GM19372 (cell line): Measurements from ENCODE around the gene NIPSNAP3A.
"Not testable (repeated sequence)": the region's sequence is repeated elsewhere in the genome, so short reads cannot be mapped to it uniquely, and the experiment has no call there.

Experiments
- ATAC-seq: cut with Tn5 transposase; IDR thresholded peaks from one replicate; pipeline ENCODE4 v1.9.1; 2021; ENCODE audit warnings: mild to moderate bottlenecking, low read depth, moderate library complexity; ENCODE audit not compliant: unreplicated experiment

The NIPSNAP3A gene

DNA sequence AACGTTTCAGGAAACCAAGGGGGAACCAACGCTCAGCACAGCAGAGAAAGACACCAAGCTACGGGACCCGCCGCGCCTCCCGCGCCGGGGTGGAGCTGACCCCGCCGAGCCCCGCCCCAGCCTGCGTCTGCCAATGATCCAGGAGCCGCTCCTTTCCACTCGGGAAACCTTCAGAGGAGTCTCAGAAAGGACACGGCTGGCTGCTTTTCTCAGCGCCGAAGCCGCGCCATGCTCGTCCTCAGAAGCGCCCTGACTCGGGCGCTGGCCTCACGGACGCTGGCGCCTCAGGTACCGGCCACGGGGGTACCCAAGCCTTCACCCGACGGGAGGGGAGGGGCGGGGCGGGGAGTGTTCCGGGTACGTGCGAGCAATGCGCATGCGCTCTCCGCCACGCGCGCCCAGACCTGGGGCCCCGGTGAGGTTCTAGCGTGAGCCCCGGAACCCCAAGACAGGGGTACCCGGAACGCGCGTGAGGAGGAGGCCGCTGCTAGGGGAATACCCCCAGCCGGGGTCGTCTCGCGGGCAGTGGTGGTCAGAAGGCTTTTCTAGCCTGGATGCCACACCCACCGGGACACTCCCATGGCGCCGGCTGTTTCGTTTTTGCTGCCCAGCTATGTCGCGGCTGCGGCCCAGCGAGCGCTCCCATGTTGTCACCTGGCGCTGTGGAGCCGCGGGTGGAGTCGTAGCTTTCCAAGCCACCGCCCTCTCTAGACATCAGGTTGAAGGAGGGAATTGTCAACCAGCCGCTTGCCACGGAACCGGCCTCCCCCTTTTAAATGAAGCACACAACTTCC lies at the start of gene NIPSNAP3A:
Gene NIPSNAP3A, plus strand, starts transcription at position 119 of the 794 bp plus-strand sequence. Its CDS starts 110 bp downstream, at position 229.
- peak; percentile 78 for ATAC-seq

DNA sequence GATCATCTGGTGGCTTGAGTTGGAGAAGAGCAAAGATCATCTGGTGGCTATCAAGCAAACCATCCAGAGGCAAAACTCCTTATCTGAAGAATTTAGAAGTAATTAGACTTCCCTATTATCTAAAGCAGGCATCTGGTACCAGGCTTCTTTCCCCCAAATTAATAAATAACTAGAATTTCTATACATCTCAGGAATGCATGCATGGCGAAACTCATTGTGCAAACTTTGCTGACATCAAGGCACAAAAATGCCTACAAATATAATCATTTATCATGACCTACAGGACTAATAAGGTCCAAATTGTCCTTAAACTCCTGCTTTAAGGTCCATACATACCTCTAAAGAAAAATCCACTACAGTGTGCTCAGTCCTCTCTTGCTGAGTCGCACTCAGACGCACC lies 47.2 kb upstream of the NIPSNAP3A start:
- ATAC-seq: no peak

DNA sequence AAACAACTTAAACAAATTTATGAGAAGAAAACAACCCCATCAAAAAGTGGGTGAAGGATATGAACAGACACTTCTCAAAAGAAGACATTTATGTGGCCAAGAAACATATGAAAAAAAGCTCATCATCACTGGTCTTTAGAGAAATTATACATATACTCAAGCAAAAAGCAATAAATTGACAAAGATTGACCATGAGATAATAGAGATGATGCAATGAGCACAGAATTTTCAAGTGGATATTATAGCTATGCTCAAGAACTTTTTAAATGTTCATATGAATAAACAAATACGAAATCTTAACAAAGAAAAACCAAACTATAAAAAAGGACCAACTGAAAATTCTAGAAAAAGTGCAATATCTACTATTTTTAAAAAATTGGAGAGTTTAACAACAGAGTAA lies 38.7 kb upstream of the NIPSNAP3A start:
- ATAC-seq: not testable (repeated sequence)

DNA sequence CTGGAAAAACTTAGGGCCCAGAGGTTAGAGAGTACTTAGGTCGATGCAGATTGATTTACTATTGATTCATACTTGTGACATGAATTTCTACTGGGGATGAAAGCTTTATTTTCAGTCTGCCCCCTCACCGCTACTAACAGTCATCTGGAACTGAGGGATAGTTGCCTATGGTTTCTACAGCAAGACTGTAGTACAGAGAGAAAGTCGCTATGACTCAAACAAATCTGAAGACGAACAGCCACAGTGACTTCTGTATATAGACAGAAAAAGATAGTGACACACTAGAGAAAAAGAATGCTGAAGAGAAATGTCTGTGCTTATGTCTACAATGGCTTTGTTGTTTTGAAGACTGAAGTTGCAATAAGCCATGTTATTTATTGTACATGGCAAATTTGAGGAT lies 35.9 kb upstream of the NIPSNAP3A start:
- ATAC-seq: no peak

DNA sequence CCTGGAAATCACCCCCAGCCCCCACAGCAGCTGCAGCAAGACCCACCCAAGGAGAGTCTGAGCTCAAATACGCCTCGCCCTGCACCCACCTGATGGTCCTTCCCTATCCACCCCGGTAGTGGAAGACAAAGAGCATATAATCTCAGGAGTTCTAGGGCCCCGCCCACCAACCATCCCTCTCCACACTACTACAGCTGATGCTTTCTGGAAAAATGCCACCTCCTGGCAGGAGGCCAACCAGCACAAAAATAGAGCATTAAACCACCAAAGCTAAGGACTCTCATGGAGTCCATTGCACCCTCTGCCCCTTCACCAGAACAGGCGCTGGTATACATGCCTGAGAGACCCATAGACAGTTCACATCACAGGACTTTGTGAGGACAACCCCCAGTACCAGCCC lies 22.5 kb upstream of the NIPSNAP3A start:
- ATAC-seq: no peak

DNA sequence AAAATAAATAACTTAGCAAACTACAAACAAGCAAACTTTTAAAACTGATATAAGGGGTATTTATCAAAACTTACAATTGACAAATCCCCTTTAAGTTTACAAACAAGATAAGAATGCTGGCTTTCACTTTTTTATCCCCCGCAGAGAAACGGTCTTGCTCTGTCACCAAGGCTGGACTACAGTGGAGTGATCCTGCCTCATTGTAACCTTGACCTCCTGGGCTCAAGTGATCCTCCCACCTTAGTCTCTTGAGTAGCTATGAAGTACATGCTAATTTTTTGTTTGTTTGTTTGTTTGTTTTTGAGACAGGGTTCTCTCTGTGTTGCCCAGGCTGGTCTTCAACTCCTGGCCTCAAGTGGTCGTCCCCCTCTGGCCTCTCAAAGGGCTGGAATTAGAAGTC lies 9.0 kb upstream of the NIPSNAP3A start:
- no peak for ATAC-seq

DNA sequence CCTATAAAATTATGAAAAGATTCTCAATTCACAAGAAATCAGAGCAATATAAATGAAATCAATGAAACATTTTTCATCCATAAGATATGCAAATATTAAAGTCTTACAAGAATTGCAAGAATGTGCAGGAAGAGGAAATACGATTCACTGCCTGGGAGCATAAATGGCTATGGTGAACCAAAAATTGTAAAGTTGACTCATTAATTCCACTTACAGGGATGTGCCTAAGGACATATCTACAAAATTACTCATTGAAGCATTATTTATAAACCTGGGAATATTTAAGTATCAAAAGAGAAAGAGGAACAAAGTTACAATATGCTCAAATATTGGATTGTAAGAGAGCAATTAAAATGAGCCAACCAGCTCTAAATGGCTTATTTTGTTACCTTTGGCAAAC lies 6.9 kb upstream of the NIPSNAP3A start:
- ATAC-seq: no peak

DNA sequence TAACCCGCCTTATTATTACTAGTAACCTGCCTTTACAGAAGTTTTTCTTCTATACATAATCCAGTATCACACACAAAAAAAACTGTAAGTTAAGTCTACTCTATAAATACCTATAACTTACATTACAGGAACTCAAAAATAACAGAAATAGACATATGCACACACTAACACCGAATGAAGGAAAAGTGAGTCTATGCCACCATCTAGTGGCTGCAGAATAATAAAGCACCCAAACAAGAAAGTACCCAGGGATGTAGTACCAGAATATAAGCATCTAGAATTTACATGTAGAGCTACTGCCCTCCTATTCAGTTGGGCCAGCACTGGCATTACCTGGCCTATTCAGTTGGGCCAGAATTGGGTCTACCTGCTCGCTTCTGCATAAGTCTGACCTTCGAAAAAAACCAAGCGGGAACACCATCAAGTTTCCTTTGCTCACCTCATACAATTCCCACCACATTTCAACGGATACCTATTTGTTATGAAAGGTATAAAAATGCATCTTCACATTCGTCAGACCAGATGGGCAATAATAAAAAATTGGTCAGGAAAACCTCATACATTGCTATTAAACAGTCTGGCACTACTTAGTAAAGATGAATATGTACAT lies 4.0 kb upstream of the NIPSNAP3A start:
- ATAC-seq: peak; percentile 35

DNA sequence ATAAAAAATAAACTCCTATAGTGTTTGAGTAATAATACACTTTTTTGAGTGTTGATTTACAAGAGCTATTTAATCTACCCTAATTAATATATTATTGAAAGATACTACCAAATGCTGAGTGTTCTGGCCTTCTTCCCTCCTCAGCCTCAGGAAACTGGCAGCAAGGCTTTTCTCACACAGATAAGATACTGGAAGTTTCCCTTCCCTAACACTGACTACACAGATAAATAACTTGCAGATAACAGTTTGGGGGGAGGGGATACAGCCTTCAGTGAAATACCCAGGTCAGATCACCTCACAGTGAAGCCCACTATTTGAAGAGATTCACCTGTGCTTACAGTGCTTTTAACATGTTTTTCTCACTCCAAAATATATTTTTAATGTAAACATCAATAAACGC lies 1.6 kb upstream of the NIPSNAP3A start:
- no peak for ATAC-seq

DNA sequence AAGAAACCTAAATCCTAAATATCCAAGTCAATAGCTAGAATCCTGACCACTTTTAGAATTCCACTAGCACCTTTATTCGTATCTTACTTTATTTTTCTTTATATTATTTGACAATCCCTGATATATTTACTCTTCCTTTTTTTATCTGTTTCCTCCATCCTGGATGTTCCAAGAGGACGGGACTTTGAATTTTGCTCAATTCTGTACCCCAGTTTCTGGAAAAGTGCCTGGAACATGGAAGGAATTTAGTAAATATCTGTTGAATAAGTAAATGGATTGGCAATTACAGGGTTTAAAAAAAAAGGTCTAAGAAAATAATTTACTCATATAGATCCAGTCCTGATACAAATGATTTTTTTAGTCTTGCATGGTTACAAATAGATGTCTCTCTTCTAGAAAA lies 1.2 kb upstream of the NIPSNAP3A start:
- no peak for ATAC-seq

DNA sequence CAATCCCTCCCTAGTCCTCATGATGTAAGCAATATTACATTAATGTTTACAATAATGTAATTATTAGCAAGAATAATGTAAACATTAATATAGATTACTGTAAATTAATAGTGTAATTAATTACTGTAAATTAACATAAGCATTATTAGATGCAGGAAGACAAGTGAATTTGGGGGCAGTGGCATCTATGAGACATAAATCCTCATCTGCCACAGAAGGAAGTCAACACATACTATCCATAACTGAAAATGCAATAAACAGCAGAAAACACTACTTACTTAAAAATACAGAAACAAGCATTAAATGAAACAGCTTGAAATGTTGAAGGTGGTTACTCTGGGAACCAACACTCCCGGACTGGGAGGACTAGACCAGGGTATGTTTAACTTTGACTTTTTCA lies 685 bp upstream of the NIPSNAP3A start:
- no peak for ATAC-seq

DNA sequence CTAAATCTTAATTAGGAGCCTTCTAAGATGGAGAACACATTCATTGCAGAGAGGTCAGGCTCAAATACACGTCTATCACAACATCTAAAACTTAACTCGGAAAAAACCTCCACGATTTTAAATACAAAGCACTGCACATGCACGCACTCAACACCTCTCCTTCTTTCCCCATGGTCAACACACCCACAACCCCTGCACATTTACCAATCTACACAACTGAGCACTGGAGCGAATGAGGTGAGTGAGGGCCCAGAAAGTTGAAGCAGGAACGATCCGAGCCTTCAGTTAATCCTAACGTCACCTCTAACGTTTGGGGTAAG lies 278 bp upstream of the NIPSNAP3A start:
- ATAC-seq: no peak

DNA sequence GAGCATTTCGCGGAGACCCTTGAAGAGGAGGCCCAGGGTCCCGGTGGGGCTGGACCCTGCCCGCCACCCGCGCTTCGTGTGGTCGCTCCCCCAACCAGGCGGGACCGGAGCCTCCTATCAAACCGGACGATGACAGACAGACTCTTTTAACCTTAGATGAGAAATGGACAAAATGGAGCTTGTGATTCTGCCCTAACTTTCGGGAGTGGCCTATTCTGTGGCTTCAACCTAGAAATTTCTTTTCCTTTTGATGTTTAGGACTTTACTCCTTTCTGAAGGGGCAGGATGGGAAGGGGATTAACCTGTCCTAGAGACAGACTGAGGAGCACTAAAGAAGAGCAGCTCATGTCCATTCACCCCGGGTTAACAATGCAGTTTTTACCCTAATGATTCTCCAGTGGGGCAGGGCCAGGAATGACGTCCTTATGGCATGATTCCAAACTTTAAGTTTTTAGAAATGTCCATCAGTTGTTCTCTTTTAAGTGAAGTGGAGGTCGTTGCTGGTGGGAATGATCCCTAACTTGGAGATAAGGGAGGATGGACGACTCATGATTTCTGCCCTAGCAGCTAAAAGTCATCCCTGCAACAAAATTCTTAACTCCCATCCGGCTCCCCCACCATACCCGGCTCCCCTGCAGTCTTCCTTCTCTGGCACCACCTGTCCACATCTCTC lies 1.0 kb downstream of the NIPSNAP3A start:
- ATAC-seq: peak; percentile 2

DNA sequence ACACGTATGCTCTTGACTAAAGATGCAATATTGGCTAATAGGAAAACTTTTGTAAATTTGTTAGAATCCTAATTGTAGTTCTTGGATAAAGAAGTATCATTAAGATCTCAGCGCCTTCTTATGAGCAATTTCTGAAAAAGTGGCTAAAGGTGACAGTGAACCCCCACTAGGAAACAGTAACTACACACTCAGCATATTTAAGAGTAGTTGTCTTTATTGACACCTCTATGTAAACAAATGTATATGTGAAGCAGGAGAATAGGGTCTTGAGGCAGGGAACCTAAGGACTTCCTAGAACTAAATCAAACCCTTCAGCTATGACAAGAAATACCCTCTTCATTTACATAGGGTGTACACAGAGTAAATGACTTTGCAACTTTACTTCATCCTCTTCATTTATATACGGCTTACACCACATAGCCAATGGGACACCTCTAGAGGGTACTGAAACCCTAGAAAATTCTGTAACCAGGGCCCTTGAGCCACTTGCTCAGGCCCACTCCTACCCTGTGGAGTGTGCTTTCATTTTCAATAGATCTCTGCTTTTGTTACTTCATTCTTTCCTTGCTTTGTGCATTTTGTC lies 2.8 kb downstream of the NIPSNAP3A start:
- ATAC-seq: peak; percentile 26

DNA sequence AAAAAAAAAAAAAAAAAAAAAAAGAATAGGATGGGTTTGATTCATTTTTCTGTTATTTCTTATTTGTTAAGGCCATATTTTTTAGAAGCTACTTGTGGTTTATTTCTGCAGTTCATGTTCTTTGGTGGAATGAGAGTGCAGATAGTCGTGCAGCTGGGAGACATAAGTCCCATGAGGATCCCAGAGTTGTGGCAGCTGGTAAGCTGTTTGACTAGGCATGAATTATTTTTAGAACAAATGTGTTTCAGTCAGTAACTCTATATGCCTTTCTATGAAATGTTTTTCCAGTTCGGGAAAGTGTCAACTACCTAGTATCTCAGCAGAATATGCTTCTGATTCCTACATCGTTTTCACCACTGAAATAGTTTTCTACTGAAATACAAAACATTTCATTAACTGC lies 11.5 kb downstream of the NIPSNAP3A start:
- no peak for ATAC-seq

DNA sequence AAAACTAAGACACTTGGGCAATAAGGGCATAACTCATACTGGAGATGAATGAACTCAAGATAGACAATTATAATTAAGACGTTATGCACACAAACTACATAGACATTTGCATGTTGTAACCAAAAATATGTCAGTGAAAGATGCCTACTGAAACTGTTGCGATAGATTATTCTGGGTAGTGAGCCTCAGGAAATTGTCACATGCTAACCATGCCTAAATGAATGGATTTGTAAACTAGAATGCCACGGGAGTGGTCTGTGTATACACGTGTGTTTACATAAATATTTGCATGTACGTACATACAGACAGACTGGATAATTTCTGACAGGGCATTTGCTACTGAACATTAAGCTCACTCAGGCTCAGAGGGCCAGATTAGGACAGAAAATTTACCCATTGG lies 17.7 kb downstream of the NIPSNAP3A start:
- peak; percentile 31 for ATAC-seq

DNA sequence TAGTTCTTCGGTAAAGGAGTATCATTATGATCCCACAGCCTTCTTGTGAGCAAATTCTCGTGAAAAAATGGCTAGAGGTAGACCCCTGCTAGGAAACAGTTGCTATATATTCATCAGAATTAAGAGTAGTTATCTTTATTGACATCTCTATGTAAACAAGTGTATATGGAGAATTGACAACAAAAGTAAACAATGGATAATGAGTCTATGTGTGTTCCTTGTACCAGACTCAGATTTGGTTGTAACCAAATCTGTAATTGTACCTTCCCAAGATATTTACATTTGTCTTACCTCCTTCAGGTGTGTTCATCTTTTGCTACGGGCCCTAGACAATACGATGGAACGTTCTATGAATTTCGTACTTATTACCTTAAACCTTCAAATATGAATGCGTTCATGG lies 18.5 kb downstream of the NIPSNAP3A start:
- ATAC-seq: no peak

DNA sequence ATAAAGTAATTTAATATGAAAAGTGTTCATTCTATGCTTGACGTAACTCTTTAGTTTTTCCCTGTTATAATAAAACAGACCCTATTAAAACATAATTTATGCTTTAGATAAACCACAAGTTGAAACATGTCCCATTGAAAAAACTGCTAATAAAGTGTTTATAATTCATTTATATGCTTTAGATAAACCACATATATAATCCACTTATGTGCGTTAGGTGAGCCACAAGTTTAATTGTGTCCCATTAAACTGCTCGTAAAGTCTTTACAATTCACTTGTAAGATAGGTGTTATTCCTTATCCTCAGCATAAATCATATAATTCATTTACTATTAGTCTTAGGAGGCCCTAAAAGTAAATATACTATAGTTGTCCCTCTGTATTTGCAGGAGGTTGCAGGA lies 20.0 kb downstream of the NIPSNAP3A start:
- ATAC-seq: no peak

DNA sequence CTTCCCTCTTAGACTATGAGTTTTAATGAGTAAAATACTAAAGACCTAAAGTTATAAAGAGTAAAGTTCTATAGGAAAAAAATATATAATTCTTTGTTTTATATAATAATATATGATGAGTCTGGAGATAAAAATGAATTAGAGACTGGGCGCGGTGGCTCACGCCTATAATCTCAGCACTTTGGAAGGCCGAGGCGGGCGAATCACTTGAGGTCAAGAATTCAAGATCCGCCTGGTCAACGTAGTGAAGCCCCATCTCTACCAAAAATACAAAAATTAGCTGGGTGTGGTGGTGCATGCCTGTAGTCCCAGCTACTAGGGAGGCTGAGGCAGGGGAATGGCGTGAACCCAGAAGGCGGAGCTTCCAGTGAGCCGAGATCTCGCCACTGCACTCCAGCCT lies 21.5 kb downstream of the NIPSNAP3A start:
- not testable (repeated sequence) for ATAC-seq

DNA sequence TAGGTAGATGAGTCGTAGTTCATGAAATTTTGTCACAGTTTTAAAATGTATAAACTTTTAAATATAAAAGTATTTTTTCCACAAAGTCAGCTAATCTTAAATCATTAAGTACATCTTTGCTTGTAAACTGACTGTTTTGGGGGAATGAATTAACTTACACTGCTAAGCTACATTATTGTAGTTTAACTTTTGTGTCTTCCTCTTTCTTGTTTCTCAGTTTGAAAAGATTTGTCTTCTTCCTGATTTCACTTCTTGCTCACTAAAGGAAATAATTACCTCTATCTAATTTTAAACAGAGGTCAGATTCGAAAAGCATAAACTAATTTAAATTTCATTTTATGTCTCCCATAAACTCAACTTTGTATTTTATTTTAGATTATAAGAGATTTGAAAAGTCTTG lies 22.2 kb downstream of the NIPSNAP3A start:
- ATAC-seq: peak; percentile 33

DNA sequence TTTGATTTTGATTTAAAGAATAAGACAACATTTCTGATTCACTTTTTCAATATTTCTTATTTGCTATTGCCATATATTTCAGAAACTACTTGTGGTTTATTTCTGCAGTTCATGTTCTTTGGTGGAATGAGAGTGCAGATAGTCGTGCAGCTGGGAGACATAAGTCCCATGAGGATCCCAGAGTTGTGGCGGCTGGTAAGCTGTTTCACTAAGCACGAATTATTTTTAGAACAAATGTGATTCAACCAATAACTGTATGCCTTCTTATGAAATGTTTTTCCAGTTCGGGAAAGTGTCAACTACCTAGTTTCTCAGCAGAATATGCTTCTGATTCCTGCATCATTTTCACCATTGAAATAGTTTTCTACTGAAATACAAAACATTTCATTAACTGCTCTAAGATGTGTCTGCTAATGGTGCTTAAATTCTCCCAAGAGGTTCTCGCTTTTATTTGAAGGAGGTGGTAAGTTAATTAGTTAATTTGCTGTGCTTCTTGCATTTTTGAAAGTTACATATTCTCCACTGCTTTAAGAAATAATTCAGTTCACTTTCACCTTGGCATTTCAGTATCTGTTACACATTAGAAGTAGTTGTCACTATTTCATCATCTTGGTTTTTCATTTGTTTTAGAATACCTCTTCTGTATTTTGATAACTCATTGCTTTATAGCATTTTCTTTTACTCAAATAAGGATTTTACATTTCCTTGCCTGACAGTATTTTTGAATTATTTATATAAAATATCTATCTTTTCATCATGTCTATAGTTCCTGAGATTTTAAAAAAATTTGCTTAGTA lies 25.4 kb downstream of the NIPSNAP3A start:
- no peak for ATAC-seq
